DMS 273 treated with DMSO at 0.1 percent for 48 hours (cell line): ENCODE data around the gene ELMO1.

Experiments
- DNase-seq: peaks from one replicate; lab custom pipeline; 2025; lab: John Stamatoyannopoulos, UW

Gene ELMO1

DNA sequence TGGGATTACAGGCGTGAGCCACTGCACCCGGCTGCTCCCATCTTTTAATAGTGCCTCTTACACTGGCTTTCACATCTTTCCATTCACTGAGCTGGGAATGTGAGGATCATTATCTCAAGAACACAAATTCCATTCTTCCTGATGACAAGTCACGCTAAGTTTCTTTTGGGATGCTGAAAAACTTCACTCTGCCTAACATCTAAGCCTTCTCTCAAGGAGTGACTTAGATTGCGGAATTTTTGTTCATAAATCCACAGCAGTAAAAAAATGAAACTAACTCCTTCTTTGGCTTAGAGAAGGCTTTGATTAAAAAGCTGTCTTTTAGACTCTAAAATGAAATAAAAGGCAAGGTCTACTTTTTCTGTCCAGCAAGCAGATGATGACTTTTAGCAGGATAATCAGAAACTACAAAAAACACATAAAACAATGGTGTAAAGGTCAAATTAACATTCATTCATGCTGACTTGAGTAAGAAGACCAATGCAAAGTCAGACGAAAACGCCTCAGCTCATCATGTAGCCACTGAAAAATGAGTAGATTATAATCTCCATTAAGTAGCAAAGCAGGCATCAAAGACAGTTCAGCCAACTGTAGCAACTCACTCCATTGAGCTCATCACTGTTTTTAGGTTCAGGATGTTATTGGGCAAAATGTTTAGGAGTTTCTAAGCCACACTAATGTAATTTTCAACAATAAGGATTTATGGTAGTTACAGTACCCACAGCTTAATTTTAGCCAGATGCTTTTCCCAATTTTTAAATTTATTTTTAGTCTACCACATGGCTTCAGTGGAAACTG lies 178.8 kb downstream of the ELMO1 start:
- no peak for DNase-seq

DNA sequence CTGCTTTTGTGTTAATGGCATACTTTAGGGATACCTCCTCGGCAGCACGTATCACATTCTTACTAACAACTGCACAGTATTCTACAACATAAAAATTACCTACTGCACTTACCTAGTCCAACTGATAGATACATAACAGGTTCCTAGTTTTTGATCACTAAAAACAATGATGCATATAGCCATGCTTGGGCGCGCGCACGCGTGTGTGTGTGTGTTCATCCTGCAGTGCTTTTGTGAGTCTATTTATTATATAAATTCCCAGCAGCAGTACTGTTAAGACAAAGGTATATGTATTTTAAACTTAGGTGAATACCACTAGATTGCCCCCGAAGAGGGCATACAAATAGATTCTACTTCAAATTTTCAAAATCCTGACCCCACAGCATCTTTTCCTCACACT lies 181.4 kb downstream of the ELMO1 start:
- no peak for DNase-seq

DNA sequence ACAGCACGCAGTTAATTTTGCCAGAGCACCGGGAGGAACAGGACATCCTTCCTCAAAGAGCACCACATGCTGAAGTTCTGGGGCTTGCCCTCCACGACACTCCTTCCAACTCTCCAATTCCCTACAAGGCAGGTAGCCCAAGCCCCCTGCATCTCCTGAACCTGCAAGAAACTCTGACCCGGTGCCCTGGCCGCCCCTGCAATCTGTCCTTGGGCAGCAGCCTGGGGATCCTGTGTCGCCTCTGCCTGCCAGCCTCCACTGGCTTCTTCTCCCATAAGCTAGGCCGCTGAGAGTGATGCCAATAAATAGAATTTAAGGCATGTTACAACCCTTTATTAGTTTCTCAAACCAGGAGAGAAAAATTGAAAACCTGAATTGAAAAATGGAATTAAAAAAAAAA lies 182.8 kb downstream of the ELMO1 start:
- DNase-seq = no peak

DNA sequence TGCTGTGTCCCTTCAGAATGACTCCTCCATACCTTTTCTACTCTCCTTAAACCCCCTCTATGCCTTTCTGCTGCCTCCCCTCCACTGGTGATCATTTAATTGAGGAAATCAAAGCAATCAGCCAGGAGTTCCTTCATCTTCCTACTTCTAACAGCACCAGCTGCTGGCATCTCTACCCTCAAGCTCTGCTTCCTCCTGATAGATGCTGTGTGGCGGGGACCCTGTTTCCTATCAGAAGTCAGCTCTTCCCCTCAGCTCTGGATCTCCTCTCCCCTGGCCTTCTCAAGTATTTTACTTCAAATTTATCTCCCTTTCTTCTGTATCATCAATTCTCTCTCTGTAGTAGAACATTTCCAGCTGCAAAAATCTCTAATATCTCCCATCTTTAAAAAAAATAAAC lies 183.7 kb downstream of the ELMO1 start:
- no peak for DNase-seq

DNA sequence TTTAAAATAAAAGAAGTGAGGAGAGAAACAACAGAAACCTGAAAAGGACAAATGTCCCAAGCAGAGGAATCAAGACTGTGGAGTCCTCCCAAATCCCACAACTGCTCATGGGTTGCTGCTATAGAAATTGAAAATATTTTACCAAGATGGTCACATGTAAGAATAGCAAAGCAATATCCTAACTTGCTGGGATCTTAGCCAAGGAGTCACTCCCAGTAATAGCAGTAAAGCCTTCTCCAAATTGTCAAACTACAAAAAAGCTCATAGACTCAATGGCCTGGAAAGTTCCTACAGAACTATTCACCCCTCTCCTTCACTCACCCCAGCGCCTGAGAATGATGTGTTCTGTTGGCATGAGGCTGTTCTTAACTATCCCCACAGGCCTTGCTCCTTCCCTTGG lies 186.5 kb downstream of the ELMO1 start:
- DNase-seq = no peak

DNA sequence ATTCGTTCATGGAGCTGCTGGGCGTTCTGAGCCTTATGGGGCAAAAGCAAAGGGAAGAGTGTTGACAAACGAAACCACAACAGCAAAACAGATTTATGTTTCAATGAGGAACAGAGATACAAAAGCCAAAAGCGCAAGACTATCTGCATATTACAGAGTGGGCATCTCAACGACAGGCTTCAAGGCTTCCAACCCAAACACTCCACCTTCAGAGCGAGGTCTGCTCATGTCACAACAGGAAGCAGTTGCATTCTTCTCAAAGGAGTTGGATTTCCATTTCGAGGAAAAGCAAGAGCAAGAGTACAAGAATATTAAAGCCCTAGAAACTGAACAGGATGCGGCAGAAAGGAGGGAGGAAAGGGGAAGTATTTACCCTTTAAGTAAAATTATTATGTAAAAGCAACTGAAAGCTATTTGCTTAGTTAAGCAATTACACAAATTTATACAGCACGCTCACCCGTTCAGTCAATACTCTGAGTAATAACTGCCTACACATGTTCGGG lies 189.3 kb downstream of the ELMO1 start:
- DNase-seq = no peak

DNA sequence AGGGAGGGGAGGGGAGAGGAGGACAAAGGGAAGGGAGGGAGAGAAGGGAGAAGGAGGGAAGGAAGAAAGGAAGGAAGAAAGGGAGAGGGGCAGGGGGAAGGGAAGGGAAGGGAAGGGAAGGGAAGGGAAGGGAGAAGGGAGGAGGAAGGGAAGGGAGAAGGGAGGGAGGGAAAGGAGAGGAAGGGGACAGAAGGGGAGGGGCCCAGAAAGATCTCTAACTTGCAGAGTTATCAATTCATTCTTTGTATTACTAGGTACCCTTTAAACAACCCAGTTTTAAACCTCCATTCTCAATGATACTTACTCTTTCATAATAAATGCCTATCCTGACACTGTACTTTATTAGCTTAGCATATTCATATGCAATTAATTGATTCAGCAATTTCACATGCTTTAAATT lies 192.0 kb downstream of the ELMO1 start:
- DNase-seq = no peak

DNA sequence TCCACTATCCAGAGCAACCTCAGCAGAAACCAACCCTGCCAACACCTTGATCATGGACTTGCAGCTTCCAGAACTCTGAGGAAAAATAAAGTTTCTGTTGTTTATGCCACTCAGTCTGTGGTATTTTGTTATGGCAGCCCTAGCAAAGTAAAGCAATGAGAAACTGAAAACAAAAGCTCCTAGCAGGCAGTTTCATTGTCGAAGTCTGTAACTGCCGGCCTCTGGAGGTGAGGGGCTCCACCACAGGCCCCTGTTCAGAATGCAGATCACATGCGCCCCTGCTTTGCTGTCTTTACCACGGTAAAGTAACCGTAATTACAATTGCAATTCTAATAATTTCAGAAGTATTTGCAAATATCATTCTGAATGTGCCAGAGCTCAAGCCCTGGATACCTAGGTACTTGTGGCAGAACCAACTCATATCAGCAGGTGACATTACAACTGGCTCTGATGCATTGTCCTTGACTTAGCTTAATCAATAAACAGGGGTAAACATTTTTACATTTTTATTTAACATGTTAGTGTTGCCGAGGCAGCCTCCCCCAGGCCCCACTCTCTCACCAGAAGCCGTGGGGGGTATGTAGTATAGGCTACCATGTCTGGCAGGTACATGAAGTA lies 193.2 kb downstream of the ELMO1 start:
- no peak for DNase-seq

DNA sequence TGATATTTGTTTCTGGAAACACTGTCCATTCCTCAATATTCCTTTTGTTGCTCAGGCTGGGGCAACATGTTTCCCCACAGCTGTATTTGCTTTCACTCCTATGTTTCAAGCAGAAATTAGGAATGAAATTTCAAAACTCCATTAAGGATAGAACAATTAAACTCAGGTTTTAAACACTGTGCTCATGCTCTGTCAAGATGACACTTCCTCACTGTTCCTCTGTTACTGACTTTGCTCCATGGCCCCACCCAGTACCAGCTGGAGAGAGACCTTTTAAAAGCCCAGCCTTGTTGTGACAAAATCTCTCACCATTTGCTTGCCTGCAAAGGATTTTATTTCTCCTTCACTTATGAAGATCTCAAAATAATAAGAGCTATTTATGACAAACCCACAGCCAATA lies 197.4 kb downstream of the ELMO1 start:
- DNase-seq = no peak

DNA sequence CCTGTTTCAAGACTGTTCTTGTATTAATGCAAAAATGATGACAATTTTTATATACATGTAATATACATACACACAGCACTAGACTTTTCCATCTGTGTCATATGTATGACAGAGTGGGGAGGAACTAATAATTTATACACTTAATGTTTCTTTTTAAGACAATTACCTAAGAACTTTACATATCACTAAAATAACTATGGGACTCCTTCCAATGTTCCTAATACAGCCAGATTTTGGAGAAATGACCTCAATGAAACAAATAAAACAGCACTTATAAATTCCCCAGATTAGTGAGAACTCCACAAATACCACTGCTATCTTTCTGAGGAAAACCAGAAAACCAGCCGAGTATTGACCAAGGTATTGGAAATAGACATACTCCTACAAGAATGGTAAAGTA lies 199.4 kb downstream of the ELMO1 start:
- no peak for DNase-seq

DNA sequence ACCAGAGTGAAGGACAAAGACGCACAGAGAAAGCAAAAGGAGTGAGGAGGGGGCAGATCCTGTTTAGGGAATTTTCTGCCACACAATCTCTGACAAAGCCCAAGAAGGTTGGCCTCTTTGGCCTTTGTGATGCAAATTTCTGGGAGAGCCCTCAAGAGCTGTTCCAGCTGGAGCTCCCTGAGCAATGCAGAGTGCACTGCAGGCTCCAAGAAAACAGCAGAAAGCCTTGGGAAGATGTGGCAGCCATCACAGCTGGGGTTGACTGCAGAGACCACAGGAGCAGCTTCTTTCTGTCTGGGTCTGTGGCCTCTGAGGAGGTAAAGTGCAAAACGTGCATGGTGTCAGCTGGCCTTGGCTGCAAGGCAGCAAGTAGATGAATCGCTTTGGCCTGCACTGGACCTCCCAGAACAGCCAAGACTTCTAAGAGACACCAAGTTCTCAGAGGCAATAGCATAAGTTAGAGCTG lies 200.2 kb downstream of the ELMO1 start:
- DNase-seq = no peak

DNA sequence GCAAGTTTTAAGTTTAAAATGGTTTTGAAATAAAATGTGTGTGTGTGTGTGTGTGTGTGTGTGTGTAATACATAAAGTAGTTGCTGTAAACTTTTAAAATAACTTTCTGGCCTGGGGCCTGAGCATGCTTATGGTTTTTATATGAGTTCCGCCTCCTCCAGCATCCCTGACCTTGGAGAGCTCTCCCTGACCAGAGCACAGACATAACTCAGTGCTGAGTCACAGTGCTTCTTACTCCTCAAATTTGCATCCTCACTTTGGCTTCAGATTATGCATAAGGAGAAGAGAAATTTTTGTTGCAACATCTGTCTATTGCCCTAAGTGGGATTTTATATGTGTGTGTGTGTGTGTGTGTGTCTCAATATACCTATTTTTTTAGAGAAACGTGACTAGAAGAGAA lies 200.8 kb downstream of the ELMO1 start:
- no peak for DNase-seq

DNA sequence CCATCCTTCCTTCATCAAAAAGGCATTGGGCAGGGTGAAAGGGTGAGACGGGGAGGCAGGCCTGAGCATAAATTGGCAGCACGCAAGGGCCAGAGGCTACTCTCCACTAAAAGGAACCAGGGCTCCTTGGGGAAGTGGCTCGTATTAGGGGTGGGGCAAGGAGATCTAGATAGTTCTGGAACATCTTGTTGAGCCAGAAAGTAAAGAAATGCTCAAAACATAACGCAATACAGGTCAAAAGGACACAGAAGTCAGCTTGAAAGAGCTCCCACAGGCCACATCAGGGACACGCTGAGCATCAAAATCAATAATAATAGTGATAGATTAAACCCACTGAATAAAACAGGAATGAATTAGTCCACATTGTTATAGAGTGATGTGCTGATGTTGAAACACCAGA lies 203.1 kb downstream of the ELMO1 start:
- DNase-seq = no peak

DNA sequence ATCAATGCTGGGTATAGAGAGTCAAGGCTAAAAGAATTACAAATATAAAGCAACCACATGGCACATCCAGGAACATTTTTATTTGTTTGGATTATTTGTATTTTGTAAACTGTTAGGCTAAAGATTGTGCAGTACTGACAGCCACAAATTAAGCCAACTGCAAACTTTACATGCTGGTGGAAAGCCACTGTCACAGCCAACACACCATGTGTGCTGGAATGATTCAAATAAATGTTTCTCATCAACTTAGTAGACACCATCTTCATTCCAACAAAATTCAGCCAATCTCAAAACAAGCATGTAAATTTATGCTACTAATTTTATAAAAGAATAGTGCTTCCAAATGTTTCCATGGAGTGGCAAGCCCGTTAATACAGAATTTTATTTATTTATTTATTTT lies 211.8 kb downstream of the ELMO1 start:
- no peak for DNase-seq

DNA sequence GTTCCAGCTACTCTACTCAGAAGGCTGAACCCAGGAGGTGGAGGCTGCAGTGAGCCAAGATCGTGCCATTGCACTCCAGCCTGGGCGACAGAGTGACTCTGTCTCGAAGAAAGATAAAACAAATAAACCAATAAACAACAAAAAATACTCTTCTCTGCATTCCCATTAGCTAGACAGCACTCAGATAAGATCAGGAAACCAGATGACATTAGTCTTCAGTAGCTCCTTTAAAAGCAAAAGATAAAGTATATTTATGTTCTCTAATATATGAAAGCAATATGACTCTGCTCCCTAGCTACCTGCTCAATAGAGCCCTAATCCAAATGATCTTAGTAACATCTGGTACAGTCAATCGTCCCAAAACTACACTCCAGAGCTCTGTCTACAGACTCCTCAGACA lies 212.9 kb downstream of the ELMO1 start:
- no peak for DNase-seq

DNA sequence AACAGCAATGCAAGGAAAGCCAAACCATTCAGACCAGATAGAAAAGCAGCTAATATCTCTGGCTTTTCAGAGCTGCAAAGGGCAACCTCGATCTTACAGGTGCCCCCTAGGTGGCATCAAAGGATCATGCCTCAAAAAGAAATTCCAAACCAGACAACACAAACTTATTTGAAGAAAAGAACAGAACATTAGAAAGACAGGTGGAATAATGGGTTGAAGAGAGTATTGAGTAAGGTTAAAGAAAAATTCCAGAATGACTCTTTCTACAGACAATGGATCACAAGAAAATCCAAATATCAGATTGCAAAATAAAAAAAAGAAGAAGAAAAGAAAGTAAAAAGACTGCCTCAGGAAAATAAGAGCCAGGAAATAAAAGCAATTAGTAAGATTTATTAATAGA lies 213.7 kb downstream of the ELMO1 start:
- DNase-seq = peak; percentile 16

DNA sequence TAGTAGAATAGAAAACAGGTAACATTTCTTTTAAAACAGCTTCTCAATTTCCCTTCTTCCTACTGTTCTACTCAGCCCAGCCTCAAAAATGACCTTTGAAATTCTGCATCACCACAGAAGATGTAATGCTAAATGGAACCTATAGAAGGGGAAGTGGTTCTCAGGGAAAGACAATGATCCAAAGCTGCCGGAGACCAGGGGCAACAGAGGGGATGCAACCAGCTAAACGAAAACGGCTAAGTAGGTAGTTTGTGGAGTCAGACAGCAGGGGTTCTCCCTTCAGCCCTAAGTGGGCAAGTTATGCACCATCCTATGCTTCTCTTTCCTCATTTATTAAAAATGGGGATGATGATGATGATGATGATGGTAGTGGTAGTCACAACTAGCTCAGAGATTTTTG lies 214.3 kb downstream of the ELMO1 start:
- DNase-seq = no peak

DNA sequence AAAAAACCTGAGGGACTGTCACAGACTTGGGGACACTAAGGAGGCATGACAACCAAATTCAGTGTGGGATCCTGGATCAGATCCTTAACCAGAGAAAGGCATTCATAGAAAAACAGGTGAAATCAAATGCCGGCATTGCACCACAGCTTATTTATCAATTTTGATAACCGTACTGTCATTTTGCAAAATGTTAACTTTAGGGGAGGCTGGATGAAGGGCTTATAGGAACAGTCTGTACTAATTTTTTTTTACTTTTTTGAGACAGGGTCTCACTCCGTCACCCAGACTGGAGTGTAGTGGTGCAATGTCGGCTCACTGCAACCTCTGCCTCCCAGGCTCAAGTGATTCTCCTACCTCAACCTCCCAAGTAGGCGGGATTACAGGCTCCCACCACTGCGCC lies 217.1 kb downstream of the ELMO1 start:
- no peak for DNase-seq

DNA sequence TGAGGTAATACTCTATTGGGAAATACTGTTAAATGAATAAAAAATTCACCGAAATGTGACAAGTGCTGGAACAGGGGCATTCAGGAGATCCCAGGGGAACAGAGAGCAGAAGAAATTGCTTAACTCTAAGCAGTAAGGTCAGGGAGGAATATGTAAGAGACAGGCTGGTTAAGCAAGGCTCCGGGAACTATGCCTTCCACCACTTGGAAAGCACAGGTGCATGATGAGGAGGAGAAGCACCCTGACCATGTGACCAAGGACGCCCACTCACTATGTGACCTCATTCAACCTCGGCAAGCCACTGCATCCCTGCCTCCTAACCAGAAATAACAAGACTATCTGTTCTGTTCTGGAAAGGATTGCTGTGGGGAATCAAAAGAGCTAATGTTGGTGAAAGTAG lies 218.4 kb downstream of the ELMO1 start:
- no peak for DNase-seq

DNA sequence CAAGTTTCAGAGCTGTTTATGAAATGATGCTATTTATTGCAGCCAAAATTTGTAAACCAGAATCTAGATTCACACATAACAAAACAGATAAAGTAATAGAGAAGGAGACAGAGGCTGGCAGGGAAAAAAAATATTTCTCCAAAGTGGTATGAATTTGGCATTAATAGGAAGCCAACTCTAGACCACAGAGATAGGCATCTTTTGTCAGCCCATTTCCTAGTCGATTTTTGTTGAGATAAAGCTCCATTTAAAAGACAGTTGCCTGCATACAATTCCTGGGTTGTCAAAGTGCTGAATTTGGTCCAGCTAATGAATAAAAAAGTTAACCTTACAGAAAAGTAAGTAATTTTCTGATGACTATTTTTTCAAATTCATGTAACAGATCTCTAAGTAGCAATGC lies 219.3 kb downstream of the ELMO1 start:
- DNase-seq = no peak

DNA sequence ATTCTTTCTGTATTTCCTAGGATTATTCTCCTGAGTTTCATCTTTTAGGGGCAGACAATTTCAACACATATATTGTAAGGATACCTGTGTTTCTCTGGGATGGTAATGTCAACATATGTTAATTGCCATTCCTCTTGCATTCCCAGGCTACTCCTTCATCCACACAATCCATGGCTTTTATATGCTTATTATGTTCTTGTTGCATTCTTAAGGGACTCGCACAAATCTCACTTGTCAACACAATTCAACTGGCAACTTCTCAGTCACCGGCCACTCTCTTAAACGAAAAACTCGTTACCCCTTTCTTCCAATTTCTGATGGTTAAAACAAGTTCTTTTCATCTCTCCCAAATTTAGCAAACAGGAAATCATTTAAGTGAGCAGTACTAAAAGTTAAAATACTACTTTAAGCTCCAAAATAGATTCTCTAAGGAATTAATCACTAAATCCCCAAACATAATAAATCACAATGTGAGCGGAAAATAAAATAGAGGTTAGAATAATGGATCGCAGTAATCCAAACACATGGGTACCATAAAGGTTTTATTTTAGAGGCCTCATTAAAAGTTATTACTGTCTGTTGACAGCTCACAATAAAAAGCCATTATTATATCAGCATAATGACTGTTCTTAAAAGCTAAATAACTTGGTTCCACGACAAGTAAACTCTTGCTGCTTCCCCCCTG lies 223.2 kb downstream of the ELMO1 start:
- no peak for DNase-seq

DNA sequence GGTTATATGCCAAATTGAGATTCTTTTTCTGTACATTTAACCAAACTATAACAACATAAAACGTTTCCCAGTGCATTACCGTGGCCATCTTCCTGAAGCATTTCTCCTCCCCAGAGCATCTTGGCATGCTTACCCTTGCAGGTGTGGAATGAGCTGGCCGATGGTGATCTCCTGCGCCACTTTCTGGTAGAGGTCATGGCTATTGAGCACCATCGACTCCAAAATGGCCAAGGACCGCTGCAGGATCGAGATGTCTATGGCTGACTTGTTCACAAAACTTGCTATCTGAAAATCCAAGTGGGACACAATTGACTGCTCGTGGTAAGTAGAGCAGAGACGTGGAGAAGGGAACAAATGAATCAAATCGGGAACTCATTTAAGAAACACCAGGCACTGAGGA lies 223.9 kb downstream of the ELMO1 start:
- DNase-seq = no peak

DNA sequence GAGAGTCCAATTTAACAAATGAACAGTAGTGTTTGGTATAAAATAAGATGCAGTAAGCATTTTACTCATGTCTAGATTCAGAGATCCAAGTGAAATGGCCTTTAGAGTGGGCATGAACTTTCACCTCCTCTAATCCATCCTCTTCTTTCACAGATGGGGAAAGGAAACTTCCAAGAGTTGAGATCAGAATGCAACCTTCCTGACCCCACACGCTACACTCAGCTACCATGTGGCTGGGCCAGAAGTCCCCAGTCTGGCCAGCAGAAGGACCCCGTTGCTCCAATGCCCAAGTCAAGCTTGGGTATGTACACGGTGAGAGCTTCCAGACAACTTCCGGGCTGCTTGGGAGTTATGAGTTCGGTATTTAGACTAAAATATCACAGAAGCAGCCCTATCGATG lies 228.0 kb downstream of the ELMO1 start:
- DNase-seq = no peak
